ENCODE measurements around the gene MRS2.
"Not testable (repeated sequence)": the region's sequence is repeated elsewhere in the genome, so short reads cannot be mapped to it uniquely, and the experiment has no call there.

The MRS2 gene

GRCh38 chr6:24402697-24403500 lies at the start of gene MRS2:
Gene MRS2, plus strand, starts transcription at chr6:24402936. Its CDS starts 111 bp downstream, at chr6:24403047.
- DNase-seq (ENCODE audit: low spot score), result peak; percentile 83

DNA sequence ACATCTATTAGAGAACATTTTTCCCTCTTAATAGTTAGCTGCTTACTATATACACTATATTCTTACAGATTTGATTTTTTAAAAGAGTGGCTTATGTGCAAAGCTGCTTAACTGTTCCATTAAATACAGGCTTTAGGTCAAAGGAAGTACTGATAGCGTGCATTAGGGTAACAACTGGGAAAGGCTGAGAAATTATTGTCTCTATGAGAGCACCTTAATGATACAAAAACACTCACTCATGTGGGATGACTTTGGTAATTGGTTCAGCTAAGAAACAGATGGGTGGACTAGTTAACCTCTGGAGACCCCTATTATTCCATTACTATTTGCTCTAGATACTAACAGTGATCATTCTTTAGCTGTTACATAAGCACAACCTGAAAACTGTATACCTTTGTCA lies 48.9 kb upstream of the MRS2 start:
- DNase-seq (ENCODE audit: low spot score), result no peak

- no peak for DNase-seq (ENCODE audit: low spot score)
Measured at GRCh38 chr6:24355393-24355792, 47.3 kb upstream of the MRS2 start.

DNA sequence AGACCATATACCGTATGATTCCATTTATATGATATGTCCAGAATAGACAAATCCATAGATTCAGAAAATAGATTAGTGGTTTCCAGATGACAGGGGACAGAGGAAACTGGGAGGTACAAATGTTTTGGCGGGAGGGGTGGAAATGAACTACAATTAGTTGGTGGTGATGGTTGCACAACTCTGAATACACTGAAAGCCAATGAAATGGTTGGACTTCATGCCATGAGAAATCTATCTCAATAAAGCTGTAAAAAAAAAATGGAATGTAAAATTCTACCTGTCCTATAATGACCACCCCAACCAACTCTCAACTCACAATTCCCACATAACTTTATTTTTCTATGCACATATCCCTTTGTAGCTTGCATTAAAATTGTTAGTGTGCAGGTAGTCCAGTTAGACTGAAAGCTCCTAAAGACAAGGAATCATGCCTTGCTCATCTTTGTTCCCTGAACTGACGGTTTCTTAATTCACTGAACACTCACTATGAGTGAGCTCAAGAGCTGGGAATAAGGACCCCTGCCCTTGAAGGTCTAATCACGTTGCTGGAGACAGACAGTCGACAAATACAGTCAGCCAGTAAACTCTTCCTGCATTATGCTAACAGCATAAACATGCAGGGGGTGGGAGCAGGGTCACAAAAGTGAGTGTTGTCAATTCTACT lies 46.3 kb upstream of the MRS2 start:
- DNase-seq (ENCODE audit: low spot score), result no peak

DNA sequence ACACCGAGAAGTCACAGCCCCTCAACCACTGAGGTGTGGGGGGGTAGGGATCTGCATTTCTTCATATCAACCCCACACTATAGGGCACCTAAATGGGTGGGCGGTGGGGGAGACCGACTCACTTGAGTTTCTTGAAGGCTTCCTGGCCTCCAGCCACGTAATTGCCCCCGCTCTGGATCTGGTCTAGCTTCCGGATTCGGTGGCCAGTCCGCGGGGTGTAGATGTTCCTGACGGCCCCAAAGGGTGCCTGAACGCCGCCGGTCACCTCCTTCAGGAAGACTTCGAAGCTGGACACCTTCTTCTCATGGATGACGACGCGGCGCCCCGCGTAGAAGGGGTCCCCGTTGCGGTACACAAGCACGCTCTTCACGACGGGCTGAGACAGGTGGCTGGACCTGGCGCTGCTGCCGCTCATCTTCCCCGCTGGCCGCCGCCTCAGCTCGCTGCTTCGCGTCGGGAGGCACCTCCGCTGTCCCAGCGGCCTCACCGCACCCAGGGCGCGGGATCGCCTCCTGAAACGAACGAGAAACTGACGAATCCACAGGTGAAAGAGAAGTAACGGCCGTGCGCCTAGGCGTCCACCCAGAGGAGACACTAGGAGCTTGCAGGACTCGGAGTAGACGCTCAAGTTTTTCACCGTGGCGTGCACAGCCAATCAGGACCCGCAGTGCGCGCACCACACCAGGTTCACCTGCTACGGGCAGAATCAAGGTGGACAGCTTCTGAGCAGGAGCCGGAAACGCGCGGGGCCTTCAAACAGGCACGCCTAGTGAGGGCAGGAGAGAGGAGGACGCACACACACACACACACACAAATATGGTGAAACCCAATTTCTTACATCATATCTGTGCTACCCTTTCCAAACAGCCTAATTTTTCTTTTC lies 45.2 kb upstream of the MRS2 start, which contains the start of gene DCDC2:
TSS of gene DCDC2 (minus strand) at position 724 of the 883 bp plus-strand sequence. CDS start at position 415, 309 bp downstream.
- peak; percentile 38 for DNase-seq (ENCODE audit: low spot score)

- no peak for DNase-seq (ENCODE audit: low spot score)
Measured at GRCh38 chr6:24358219-24358821, 44.4 kb upstream of the MRS2 start.

DNA sequence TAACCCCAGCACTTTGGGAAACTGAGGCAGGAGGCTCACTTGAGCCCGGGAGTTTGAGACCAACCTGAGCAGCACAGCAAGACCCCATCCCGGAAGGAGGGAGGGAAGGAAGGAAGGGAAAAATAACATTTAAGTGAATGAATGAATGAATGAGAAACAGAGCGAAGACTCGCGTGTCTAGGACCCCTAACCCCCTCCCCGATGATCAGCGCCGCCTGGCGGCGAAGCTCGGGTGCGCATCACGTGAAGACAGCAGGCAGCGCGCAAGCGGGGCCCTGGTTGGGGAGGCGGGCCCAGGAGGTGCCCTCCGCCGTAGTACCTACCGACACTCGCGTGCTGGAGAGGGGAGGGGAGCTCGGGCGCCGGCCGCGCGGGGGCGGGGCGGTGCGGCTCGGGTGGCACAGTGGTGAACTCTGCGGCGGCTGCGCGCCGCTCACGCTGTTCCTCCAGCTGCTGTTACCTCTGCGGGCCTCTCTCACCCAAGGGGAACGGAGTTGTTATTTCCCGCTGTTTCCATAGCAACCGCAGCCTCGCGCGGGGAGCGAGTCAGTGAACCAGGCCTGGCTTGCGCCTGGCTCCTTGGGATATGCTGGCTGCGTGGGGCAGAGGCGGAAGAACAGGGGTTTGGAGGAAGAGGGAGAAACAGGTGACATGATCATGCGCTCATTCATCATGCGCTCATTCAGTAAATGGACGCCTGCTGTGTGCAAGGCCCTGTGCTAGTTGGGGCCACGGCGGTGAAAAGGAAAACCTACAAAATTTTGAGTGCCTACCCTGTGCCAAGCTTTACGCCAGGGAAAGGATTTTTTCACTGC lies 42.9 kb upstream of the MRS2 start:
- DNase-seq (ENCODE audit: low spot score), result peak; percentile 69

- not testable (repeated sequence) for DNase-seq (ENCODE audit: low spot score)
Measured at GRCh38 chr6:24362363-24362762, 40.4 kb upstream of the MRS2 start.

GRCh38 chr6:24365103-24365633 lies 37.6 kb upstream of the MRS2 start:
- DNase-seq (ENCODE audit: low spot score), result not testable (repeated sequence)

DNA sequence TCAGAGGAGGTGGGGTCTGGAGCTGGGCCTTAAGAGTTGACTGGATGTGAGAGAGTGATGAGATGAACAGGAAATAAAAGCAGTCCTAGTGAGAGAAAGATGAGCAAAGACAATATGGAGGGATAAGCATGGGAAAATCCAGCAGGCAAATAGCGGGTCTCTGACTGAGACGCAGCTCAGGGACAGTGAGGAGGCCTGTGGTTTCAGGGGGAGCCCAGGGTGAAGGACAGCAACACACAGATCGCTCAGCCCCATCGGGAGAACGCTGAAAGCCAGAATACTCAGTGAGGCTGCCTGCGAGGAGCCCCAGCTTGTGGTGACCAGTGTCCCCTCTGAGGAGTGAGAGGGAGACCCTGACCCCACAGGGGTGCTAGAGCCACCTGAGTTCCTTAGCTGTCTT lies 28.1 kb upstream of the MRS2 start:
- no peak for DNase-seq (ENCODE audit: low spot score)

- DNase-seq (ENCODE audit: low spot score), result no peak
Measured at GRCh38 chr6:24376871-24377270, 25.9 kb upstream of the MRS2 start.

DNA sequence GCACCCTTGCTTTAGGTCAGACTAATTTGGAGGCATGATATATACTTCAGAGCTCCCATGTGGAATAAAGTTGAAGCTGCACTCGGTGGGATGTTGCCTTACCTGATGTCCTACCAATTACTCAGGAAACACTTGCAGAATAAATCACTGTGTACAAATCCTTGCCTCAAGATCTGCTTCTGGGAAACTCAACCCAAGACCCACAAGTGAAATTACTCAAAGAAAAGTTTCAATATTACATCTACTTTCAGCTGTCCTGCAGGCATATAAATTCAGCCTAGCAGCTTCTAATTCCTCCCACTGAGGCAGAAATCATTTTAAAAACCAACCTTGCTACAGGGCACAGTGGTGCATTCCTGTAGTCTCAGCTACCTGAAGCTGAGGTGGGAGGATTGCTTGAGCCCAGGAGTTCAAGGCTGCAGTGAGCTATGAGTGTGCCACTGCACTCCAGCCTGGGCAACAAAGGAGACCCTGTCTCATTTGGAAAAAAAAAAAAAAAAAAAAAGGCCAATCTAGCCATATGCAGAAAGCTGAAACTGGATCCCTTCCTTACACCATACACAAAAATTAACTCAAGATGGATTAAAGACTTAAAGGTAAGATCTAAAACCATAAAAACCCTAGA lies 24.2 kb upstream of the MRS2 start:
- DNase-seq (ENCODE audit: low spot score), result no peak

- DNase-seq (ENCODE audit: low spot score), result no peak
Measured at GRCh38 chr6:24381476-24382219, 21.1 kb upstream of the MRS2 start.

DNA sequence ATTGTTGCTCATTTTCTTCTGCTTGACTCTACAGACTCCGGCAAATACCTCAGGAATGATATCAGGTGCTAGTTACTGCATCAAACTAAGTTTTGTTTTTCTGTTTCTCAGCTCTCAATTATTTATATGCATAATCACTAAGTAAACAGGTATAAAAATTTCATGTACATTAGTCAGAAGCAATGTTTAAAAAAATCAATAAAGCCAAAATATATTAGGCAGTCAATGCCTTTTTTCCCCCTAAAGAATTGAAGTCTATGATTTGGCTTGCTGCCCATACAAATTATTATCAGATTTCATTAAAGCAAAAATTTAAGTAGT lies 20.6 kb upstream of the MRS2 start:
- DNase-seq (ENCODE audit: low spot score), result no peak

DNA sequence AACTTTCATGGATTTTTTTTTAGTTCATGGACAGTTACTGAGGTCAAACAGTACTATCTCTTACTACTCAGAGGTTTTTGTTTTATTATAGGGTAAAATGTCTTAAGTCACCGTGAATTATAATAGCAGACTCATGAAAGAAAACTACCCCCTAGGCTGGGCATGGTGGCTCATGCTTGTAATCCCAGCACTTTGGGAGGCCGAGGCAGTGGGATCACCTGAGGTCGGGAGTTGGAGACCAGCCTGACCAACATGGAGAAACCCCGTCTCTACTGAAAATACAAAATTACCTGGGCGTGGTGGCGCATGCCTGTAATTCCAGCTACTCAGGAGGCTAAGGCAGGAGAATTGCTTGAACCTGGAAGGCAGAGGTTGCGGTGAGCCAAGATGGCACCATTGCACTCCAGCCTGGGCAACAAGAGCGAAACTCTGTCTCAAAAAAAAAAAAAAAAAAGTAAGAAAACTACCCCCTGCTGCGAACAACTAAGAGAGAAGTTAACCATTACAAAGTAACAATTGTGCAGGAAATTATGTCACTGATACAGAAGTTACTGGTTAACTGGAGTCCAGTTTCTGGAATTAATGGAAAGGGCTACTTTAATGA lies 19.7 kb upstream of the MRS2 start:
- DNase-seq (ENCODE audit: low spot score), result not testable (repeated sequence)

DNA sequence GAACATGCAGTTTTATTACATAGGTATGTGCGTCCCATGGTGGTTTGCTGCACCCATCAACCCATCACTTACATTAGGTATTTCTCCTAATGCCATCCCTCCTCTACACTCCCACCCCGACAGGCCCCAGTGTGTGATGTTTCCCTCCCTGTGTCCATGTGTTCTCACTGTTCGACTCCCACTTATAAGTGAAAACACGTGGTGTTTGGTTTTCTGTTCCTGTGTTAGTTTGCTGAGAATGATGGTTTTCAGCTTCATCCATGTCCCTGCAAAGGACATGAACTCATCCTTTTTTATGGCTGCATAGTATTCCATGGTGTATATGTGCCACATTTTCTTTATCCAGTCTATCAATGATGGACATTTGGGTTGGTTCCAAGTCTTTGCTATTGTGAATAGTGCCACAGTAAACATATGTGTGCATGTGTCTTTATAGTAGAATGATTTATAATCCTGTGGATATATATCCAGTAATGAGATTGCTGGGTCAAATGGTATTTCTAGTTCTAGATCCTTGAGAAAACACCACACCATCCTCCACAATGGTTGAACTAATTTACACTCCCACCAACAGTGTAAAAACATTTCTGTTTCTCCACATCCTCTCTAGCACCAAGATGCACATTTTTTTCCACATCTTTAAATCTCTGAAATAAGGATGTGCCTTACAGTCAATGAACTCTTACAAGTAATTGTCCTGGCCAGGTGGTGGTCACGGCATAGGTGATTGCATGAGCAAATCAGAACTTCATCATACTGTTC lies 18.2 kb upstream of the MRS2 start:
- DNase-seq (ENCODE audit: low spot score), result not testable (repeated sequence)

- no peak for DNase-seq (ENCODE audit: low spot score)
Measured at GRCh38 chr6:24385536-24386269, 17.0 kb upstream of the MRS2 start.

DNA sequence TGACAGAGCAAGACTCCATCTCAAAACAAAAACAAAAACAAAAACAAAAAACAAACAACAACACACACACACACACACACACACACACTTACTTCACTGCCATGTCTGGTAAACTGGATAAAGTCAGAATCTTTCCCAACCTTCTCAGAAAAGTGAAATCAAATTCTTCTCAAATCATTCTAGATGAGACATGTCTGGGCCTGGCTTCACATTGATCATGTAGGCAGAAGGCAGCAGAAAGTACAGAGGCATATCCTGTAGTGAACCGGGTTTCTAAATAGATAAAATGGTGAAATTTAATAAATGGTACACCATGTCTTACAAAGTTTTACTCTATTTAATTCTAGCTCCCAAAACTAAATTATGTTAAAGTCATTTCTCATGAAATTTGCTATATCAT lies 14.9 kb upstream of the MRS2 start:
- no peak for DNase-seq (ENCODE audit: low spot score)

Data from CD4-positive, alpha-beta T cell treated with Interleukin-2 at 100 ng/mL for 4 hours (primary cell).